ENCODE data around the gene ITGA11.

- TF ChIP-seq POLR2A (IDR thresholded peaks at IDR 0.05; ENCODE audit: low read depth, low read length) (no peak), TAF1 (IDR thresholded peaks at IDR 0.05; ENCODE audit: low read depth, low read length) (no peak), POU2F2 (IDR thresholded peaks at IDR 0.05; ENCODE audit: low read depth, low read length) (no peak), POLR2AphosphoS5 (IDR thresholded peaks at IDR 0.05; ENCODE audit: low read depth, low read length) (no peak), PAX5 (IDR thresholded peaks at IDR 0.05; ENCODE audit: insufficient read depth, low read length, severe bottlenecking) (no peak), SPI1 (IDR thresholded peaks at IDR 0.05; ENCODE audit: low read depth, low read length) (no peak)
Measured at GRCh38 chr15:68300115-68300940, 131.6 kb downstream of the ITGA11 start.

Data from GM12891 (cell line).